DMS114 treated with DMSO at 0.1 percent for 48 hours (cell line): ENCODE results near the gene NEUROD2.

Experiments used
- DNase-seq: peaks from one replicate; lab custom pipeline; 2025; ENCODE audit not compliant: unreplicated experiment; lab: John Stamatoyannopoulos, UW

NEUROD2 gene

GRCh38 chr17:39607851-39608130 is at the start of gene NEUROD2:
TSS of gene NEUROD2 (minus strand) at chr17:39607920. CDS start at chr17:39606599, 1,321 bp downstream.
- DNase-seq: no peak

- DNase-seq: no peak
Measured at GRCh38 chr17:39655105-39655504, 47.4 kb upstream of the NEUROD2 start.

- no peak for DNase-seq
Measured at GRCh38 chr17:39653662-39654331, 46.1 kb upstream of the NEUROD2 start.

GRCh38 chr17:39653316-39653661 is 45.6 kb upstream of the NEUROD2 start:
- no peak for DNase-seq

GRCh38 chr17:39652587-39653315 is 45.0 kb upstream of the NEUROD2 start:
- DNase-seq: no peak

GRCh38 chr17:39651923-39652586 is 44.3 kb upstream of the NEUROD2 start:
- no peak for DNase-seq

GRCh38 chr17:39650121-39650579 is 42.4 kb upstream of the NEUROD2 start:
- no peak for DNase-seq

- DNase-seq: no peak
Measured at GRCh38 chr17:39648616-39649366, 41.1 kb upstream of the NEUROD2 start.

GRCh38 chr17:39647256-39647655 is 39.5 kb upstream of the NEUROD2 start:
- DNase-seq: no peak

GRCh38 chr17:39643271-39643670 is 35.6 kb upstream of the NEUROD2 start:
- no peak for DNase-seq

GRCh38 chr17:39642291-39643074 is 34.8 kb upstream of the NEUROD2 start:
- no peak for DNase-seq

- no peak for DNase-seq
Measured at GRCh38 chr17:39641883-39642282, 34.2 kb upstream of the NEUROD2 start.

GRCh38 chr17:39641097-39641496 is 33.4 kb upstream of the NEUROD2 start:
- DNase-seq: no peak

GRCh38 chr17:39640591-39641031 is 32.9 kb upstream of the NEUROD2 start:
- DNase-seq: no peak

GRCh38 chr17:39639566-39640458 is 32.1 kb upstream of the NEUROD2 start:
- DNase-seq: no peak

- DNase-seq: no peak
Measured at GRCh38 chr17:39639043-39639442, 31.3 kb upstream of the NEUROD2 start.

GRCh38 chr17:39638317-39638716 is 30.6 kb upstream of the NEUROD2 start:
- DNase-seq: no peak

- peak; percentile 57 for DNase-seq
Measured at GRCh38 chr17:39636927-39637736, 29.4 kb upstream of the NEUROD2 start, which contains the start of gene STARD3. TSS of gene STARD3 (plus strand) at chr17:39637144. CDS start at chr17:39653532, 16,388 bp downstream.

- DNase-seq: no peak
Measured at GRCh38 chr17:39636587-39636926, 28.8 kb upstream of the NEUROD2 start.
